ENCODE data around the gene ELAPOR1.

The ELAPOR1 gene

DNA sequence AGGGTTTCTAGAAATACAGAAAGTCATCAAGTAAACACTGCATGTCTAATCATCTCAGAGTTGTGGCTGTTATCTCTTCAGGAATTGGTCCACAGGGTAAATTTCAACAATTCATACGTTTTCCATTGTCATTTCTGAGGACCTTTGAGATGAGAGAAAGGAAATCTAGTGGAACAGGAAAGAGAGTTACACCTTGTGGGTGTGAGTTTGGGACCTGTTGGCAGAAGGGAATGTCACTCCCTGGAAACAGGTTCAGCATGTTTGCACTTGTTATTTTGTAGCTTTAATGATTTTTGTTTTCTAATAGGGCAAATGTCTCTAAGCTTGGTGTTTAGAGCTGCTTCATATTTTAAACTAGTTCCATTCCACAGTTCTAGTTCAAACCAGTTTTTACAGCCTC lies 17.8 kb upstream of the ELAPOR1 start:
- no peak for DNase-seq (ENCODE audit: low spot score)

DNA sequence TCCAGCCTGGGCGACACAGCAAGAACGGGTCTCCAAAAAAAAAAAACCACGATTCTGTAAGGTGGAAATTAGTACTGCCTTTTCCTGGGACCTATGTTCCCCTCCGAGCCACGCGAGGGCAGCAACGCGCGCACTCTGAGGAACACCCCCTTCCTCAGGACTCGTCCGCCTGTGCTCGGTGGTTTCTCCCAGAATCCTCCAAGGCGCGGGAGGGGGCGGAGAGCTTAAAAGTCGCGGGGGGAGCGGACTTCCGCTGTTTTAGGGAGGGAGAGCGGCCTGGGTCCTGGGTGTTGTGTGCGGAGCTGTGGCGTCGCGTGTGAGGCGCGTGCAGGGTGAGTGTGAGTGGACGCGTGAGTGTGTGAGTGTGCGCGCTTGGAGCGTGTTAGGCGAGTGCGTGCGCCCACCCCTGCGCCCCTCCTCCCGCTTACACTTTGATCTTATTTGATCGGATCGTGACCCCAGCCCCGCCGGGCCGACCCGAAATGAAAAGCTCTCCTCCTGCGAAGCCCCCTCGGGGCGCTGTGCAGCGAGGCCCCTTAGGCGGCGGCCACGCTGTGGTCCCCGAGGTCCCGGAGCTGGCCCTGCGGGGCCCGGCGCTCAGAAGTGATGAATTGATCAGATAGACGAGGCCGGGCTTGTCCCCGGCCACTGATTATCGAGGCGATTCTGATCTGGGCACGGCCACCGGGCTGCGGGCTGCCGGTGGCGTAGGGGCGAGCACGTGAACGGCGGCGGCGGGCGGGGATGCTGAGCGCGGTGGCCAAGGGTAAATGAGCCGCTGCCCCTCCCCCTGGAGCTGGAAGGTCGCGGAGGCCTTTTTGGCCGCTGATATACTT lies 13.8 kb upstream of the ELAPOR1 start:
- DNase-seq (ENCODE audit: low spot score), result peak; percentile 97

DNA sequence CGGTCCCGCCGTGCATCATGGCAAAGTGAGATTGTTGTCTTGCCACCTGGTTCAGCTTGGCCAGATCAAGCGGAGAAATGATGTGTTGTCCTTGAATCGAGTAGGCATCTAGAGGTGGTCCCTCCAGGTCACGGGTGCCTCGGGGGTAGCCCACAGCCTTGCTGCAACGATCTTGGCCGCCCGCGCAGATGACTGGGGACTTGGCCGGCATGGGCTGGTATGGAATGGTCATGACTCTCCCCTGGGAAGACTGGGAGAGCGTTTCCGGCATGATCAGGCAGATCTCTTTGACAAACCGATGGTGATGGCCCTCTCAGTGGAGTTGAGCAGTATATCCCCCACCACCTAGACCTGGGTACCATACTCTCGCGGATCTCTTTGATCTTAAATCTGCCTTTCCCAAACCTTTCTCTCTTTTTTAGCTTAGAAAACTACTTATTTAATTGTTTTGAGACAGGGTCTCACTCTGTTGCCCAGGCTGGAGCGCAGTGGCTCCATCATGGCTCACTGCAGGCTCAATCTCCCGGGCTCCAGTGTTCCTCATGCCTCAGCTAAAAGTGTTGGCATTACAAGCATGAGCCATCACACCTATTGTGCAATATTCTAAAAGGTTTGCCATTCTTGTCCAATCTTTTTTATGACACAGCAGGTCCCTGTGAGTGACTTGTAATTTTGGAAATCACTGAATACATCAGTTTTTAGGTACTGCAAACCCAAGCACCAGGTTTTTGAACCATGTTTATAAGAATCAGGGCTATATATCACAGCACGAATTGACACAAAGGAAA lies 9.4 kb upstream of the ELAPOR1 start:
- DNase-seq (ENCODE audit: low spot score), result no peak

DNA sequence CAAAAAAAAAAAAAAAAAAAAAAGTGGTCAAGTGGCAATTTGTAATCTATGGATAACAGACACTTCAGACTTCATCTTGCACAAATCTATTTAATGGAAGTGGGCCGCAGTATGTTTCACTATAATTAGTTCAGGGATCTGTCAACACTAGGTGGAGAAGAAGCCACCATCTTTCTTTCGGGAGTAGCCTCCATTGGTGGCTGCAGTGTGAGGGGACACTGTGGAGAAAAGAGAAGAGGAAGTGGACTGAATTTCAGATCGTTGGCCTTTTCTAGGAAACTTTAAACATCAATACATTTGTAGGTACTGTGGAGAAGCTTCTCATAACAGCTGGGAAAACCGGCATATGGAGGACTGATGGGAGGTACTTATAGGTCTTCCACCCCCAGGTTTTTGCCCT lies 8.0 kb upstream of the ELAPOR1 start:
- no peak for DNase-seq (ENCODE audit: low spot score)

DNA sequence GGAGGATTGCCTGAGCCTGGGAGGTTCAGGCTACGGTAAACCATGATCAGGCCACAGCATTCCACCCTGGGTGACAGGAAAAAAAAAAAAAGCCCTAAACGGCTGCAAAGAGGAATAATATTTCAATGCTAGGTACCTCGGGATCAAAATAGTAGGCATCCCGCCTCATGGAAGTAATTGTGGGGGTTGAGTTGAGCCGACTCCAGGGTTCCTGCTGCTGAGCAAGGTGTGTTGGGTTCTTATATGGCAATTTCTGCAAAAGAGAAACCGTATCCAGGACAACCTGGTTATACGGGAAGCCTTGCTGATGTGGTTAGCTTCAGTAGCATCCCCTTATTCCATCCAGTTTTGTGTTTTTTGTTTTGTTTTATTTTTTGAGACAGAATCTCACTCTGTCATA lies 6.1 kb upstream of the ELAPOR1 start:
- DNase-seq (ENCODE audit: low spot score), result no peak

DNA sequence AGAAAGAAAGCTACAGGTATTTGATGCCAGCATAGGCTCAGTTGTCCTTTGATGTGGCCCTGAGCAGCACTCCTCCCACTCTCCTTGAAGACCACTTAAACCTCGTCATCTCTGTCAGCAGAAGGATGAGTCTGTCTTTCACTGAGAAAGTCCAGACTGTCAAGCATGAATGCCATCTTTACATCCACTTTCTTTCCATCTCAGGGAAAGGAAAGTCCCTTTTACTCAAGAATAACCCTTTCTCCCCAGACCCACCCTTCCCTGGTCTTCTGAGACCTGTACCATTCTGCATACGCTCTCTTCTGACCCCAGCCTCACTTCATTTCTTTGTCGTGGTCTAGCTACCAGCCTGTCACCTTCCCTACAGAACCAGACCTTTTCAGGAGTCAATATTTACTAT lies 4.0 kb upstream of the ELAPOR1 start:
- DNase-seq (ENCODE audit: low spot score), result no peak

DNA sequence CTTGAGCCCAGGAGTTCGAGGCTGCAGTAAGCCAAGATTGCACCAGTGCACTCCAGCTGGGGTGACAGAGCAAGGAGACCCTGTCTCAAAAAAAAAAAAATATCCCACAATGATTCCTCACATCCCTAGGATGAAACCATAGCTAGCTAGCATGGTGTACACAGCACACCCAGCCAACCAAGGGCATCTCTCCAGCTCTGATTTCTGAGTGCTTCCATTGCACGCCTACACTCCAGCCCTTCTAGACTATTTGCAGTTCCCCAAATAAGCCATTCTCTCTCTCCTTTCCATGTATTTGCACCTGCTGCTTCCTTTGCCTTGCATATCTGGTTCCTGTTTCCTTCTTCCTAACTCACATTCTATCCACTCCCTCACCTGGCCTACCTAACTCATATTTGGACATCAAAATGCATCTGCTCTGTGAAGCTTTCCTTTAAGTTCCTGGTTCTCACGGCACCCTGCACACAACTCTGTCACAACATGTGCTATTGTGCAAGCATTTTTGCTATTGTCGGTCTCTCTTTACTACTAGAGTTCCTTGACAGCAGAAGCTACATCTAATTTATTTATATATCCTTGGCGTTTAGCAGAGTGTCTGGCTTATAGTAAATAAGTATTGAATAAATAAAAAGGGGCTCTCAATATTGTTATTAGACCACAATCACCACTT lies 2.4 kb upstream of the ELAPOR1 start:
- no peak for DNase-seq (ENCODE audit: low spot score)

DNA sequence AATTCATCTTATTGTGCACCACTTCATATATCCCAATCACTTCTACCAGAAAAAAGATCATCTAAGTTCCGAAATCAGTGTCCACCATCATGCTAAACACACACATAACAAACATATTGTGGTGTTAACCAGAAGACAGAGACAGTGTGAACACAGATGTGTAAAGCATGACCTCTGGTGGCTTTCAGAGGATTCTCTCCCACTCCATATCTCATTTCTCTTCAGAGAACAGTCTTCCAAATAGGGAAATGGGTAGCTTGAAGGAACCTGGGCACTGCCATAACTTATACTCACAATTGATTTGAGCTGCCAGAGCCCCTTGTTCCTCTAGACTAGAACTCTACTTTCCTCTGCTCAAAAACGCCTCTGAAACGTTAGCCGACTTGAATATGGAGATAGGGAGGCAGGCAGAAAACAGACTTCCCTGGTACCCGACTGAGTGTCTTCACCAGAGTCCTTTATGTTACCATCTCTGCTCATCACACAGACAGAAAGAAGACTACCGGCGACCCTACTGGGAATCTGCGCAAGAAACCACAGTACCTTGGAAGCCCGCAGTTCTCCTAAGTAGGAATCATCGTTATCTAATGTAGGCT lies 1.8 kb upstream of the ELAPOR1 start:
- peak; percentile 11 for DNase-seq (ENCODE audit: low spot score)

DNA sequence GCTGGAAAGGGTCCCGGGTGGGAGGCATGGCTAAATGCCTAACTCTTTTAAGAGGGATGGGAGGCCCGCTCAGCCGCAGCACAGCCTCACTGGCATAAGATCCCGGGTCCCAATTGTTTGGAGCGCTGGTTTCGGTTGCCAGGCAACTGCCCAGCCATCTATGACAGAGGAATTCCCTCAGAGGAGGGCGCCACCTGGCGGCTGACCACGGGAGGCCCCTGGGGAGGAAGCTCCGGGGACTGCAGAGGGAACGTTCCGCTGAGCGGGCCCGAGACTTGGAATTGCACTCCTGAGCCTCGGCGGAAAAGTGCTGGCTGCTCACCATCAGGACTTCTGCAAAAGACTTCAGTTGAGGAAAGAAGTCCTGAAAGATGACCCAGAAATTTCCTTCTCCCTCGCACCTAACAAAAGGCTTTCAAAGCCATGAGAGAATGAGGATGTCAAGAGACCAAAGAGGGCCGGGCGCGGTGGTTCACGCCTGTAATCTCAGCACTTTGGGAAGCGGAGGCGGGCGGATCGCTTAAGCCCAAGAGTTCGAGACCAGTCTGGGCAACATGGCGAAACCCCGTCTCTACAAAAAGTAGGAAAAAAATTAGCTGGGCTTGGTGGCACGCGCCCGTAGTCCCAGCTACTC lies 1.1 kb upstream of the ELAPOR1 start:
- peak; percentile 84 for DNase-seq (ENCODE audit: low spot score)

DNA sequence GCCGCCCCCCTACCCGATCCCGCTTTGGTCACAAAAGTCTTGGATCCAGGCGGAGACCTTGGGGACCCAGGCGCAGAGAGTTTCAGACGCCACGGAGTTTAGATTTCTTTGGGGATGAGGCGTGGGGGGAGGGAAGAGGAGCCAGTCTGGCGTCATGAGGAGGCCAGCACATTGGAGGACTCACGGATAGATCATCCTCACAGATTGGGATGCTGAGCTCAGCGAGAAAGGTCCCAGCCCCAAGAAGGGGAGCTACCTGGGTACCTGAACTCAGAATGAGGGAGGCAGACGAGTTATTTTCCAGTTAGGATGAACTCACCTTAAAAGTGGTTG lies 393 bp downstream of the ELAPOR1 start:
- no peak for DNase-seq (ENCODE audit: low spot score)

DNA sequence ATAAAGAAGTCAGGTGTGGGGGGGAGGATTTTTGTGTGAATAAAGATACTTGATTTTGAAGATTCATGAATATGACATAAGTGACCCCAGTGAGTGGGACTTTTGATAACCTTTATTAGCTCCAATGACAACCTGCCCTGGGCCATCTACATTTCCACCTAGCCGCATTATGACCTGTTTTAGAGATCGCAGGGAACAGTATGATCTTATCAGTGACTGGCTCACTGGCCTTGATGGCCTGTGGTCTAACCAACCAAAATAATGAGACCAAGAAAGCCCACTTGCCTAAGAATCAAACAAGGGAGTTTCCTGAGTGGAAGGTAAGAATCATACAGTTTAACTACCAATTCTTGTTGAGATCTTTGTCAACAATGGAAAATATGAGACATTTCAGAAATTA lies 1.8 kb downstream of the ELAPOR1 start:
- no peak for DNase-seq (ENCODE audit: low spot score)

DNA sequence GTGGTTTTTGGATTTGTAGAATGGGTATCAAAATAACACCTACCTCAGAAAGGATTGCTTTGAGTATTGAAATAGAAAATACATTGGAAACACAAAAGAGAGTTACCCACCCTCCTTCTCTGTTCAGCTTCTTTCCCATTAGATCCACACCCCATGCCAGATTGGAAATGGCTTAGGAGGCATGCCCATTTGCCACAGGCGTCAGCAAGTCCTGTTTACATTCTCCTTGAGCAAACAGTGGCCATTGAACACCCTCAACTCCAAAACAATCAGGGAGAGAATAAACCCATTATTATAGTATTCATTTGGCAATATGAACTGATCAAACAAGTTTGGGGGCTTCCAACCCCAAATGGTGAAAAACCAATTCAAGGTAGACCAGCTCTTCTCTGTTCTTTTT lies 2.4 kb downstream of the ELAPOR1 start:
- DNase-seq (ENCODE audit: low spot score), result no peak

DNA sequence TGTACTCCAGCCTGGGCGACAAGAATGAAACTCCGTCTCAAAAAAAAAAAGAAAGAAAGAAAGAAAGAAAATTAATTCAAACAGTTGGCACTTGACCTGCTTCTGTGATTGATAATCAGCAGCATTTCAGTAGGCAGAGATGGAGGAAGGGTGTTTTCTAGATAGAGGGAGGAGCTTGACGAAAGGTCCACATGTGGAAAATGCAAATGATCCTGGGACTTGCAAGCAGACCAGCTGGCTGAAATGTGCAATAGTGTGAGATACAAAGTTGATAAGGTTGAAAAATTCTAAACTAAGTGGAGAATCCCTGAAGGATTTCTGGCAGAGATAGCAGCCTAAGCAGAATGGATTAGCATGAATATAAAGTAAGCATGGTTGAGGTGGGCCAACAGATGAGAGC lies 4.2 kb downstream of the ELAPOR1 start:
- no peak for DNase-seq (ENCODE audit: low spot score)

DNA sequence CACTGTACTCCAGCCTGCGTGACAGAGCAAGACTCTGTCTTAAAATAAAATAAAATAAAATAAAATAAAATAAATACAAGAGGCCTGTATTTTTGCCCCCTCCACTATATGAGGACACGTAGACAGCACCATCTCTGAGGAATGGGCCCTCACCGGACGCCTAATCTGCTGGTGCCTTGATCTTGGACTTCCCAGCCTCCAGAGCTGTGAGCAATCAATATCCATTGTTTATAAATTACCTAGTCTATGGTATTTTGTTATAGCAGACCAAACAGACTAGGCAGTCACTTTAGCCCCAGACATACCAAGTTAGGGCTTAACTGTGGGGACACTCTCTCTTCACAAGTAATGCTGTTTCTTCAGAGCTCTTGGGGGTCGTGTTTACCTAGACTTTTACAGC lies 6.4 kb downstream of the ELAPOR1 start:
- no peak for DNase-seq (ENCODE audit: low spot score)

DNA sequence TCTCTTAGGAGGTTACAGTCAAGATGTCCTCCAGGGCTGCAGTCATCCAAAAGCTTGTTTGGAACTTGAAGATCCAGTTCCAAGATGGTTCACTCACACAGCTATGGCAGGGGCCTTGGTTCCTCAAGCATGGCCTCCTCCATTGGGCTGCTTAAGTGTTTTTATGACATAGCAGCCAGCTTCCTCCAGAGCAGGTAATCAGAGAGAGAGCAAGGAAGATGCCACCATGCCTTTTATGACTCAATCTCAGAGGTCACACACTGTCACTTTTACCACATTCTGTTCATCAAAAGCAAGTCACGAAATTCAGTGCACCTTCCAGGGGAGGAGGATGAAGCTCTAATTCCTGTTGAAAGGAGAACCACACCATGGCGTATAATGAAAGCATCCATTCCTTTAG lies 17.1 kb downstream of the ELAPOR1 start:
- DNase-seq (ENCODE audit: low spot score), result no peak

DNA sequence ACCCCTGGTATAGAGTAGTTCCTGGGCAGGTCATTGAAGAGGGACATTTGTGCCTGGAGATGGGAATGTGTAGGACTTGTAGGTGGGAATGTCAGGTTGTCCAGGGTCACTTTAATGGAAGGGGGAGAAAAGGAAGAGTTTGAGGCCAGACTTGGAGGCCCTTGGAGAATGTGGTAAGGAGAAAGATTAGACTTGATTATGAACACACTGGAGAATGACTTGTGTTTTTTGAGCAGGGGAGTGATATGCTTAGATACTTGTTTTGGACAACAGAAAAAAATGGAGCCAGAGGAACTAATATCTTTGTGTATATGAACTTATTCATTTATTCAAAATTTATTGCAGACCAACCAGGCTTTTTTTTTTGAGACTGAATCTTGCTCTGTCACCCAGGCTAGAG lies 17.9 kb downstream of the ELAPOR1 start:
- DNase-seq (ENCODE audit: low spot score), result no peak

DNA sequence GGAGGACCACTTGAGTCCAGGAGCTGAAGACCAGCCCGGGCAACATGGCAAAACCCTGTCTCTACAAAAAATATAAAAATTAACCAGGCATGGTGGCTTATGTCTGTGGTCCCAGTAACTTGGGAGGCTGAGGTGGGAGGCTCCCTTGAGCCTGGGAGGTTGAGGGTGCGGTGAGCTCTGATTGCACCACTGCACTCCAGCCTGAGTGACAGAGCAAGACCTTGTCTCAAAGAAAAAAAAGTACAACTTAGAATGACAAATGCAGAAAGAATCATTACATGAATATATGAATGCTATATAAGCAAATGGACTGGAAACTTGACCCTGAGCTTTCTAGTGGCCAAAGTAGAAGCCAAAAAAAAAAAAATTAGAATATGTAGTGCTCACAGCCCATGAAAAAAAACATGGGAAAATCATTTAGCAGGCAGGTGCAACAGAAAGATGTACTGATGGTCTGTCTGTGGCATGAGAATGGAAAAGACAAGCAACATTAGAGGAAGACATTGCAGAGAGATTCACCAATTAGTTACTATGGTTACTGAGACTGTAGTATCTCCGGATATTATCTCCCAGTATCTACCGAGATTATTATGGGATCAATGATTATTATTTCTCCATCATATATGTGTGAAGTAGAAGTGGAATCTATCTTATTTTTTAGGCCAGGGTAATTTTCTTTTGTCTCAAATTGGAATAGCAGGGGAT lies 19.2 kb downstream of the ELAPOR1 start:
- no peak for DNase-seq (ENCODE audit: low spot score)

DNA sequence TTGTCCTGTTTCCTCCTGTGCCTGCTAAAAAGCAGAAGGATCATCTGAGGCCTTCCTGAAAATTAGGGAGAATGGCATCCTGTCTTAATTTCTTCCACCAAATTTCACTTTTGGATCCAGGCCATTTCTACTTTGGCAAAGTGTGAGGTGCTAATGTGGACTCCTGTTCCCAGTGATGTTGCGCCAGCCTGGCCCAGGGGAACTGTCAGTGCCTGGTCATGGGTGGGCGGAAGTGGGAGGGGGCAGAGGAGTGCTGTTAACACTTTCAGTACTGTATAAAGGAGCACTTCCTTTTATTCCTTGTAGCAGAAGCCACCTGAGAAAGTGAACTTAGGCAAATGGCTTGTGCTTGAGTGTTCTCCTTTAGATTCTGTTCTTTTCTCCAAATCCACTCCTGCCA lies 19.9 kb downstream of the ELAPOR1 start:
- DNase-seq (ENCODE audit: low spot score), result no peak

DNA sequence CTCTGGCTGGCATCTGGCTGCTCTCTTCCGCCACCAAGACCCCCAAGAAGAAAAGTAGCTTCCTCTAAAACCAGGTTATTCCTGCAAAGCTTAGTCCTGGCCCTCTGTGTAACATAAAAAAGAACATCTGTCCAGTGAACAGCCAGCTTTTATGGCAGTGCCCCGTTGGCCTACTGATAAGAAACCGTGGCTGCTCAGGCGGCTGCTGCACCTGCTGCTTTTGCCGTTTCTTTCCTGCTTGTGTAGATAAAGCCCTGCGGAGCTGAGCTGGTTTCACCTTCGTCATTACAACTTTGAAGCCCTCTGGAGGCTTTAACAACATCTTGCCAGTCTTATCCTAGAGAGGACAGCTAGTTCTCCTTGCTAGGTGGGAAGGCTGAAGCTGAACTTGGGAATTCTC lies 20.5 kb downstream of the ELAPOR1 start:
- no peak for DNase-seq (ENCODE audit: low spot score)

DNA sequence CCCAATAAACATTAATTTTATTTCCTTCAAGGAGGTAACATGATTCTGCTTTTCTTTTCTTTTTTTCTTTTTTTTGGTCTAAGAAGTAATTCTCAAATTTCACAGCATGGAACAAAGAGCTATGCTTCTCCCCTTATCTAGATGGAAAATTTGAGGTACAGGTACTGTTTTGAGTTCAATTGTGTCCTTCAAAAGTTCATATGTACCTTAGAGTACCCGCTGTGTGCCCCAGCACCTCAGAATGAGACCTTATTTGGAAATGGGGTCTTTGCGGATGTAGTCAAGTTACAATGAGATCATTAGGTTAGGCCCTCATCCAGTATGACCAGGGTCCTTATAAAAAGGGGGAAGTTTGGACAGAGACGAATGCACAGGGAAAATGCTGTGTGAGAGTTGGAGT lies 22.0 kb downstream of the ELAPOR1 start:
- no peak for DNase-seq (ENCODE audit: low spot score)

DNA sequence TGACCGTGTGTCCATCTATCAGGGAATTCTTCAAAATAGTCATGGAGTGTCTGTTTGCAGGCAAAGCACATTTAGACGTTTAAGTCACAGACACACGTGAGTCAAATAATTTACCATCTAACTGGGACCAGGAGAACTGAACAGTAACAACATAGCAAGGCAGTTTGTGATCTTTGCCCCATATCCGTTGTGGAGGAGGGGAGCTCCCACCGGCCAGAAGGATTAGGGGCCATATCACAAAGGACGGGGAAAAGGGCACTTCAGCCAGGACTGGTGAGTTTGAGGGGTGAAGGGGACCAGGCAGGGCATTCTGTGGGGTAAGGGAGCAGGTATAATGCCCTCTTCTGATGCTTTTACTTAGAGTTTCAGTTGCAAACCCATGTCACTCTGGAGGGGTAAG lies 22.9 kb downstream of the ELAPOR1 start:
- DNase-seq (ENCODE audit: low spot score), result no peak

DNA sequence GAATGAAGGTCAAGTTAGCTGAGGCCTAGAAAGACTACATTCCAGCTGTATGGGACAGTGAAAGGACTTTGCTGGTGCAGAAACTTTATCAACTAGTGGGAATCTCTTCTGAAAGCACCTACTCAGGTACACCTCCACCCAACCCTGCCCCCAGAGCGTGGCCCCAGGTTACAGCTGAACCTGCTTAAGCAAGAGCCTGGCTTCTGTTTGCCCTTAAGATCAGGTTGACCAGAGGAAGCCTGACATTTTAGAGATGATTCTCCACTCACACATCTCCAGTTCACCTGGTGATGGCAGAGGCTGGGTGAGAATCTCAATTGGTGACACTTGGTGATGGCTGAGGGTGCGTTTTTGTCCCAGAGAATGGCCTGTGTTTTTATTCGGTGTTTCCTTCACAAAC lies 24.0 kb downstream of the ELAPOR1 start:
- DNase-seq (ENCODE audit: low spot score), result no peak

Data from CD4-positive, alpha-beta T cell treated with Interleukin-6 at 100 ng/mL for 8 hours (primary cell).